ENCODE measurements around the gene PITPNC1. TPM values are rescaled to one million over a fixed set of nuclear protein-coding genes. Genes with fewer than 3 reads are reported as not detected.

The PITPNC1 gene
- total and polyA plus RNA-seq, 2 donors (not counting 3 experiments of a cell fraction or from before 2014, with no cell fraction given): 2.4 to 9.6 TPM

DNA sequence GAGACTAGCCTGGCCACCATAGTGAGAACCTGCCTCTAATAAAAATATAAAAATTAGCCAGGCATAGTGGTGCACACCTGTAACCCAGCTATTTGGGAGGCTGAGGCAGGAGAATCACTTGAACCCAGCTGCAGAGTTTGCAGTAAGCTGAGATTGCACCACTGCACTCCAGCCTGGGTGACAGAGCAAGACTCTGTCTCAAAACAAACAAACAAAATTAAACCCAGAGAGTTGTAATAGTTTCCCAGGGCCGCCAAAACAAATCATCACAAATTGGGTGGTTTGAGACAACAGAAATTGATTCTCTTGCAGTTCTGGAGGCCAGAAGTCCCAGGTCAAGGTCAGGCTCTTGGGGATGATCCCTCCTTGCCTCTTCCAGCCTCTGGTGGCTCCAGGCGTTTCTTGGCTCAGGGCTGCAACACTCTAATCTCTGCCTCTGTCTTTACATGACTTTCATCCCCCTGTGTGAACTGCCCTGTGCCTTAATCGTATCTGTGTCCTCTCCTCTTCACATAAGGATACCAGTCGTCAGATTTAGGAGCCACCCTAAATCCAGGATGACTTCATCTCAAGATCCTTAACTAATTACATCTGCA is 240.3 kb downstream of the PITPNC1 start:
- H3K27me3 ChIP-seq (ENCODE audit: control insufficient read depth in 2 of 2, insufficient read depth in 2 of 2, low read length in 2 of 2): no peaks in the 10 kb centered on the region
- FAIRE-seq (no peak), DNase-seq (ENCODE audit: low read depth, low spot score) (no peak)
- dilution Hi-C loops (cut with MboI; ENCODE audit: extremely low pct_ligation_motif_present, low sequenced_read_pairs): no loop called here
- H3K9me1 ChIP-seq (replicated peaks; ENCODE audit: control insufficient read depth, extremely low read depth, insufficient read depth, low read length): no peaks in the 10 kb centered on the region
- no peak overlapping the region for H3K9ac ChIP-seq (replicated peaks; ENCODE audit: extremely low read depth, insufficient read depth, low read length)
- no peak overlapping the region for H3K4me3 ChIP-seq (replicated peaks in 1 of 3; ENCODE audit: insufficient read depth in 1 of 3, low read depth in 1 of 3, low read length in 3 of 3)
- ChIA-PET CTCF (no interaction called here), POLR2A (no interaction called here)
- TF ChIP-seq POLR2AphosphoS5 (IDR thresholded peaks at IDR 0.05; ENCODE audit: insufficient read depth, low read depth, low read length) (no peak), POLR2A (IDR thresholded peaks at IDR 0.05; ENCODE audit: low read depth, low read length) (no peak), EZH2 (IDR thresholded peaks at IDR 0.05; ENCODE audit: borderline replicate concordance, low read depth, low read length, severe bottlenecking) (no peak), MYC (IDR thresholded peaks at IDR 0.05; ENCODE audit: low read depth, low read length) (no peak), JUN (IDR thresholded peaks at IDR 0.05; ENCODE audit: borderline replicate concordance, insufficient read depth, insufficient read length, low read depth) (no peak), GATA2 (IDR thresholded peaks at IDR 0.05; ENCODE audit: insufficient read depth, insufficient read length, low read depth, low read length) (no peak), FOS (IDR thresholded peaks at IDR 0.05; ENCODE audit: borderline replicate concordance, insufficient read depth, low read length) (no peak)
- TF ChIP-seq, protein P1, sequence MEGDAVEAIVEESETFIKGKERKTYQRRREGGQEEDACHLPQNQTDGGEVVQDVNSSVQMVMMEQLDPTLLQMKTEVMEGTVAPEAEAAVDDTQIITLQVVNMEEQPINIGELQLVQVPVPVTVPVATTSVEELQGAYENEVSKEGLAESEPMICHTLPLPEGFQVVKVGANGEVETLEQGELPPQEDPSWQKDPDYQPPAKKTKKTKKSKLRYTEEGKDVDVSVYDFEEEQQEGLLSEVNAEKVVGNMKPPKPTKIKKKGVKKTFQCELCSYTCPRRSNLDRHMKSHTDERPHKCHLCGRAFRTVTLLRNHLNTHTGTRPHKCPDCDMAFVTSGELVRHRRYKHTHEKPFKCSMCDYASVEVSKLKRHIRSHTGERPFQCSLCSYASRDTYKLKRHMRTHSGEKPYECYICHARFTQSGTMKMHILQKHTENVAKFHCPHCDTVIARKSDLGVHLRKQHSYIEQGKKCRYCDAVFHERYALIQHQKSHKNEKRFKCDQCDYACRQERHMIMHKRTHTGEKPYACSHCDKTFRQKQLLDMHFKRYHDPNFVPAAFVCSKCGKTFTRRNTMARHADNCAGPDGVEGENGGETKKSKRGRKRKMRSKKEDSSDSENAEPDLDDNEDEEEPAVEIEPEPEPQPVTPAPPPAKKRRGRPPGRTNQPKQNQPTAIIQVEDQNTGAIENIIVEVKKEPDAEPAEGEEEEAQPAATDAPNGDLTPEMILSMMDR (IDR thresholded peaks at IDR 0.05; ENCODE audit: extremely low read depth in 1 of 2, insufficient read depth in 1 of 2, low read depth in 1 of 2, low read length in 2 of 2): no peak
- TF ChIP-seq, protein P2, sequence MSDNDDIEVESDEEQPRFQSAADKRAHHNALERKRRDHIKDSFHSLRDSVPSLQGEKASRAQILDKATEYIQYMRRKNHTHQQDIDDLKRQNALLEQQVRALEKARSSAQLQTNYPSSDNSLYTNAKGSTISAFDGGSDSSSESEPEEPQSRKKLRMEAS (IDR thresholded peaks at IDR 0.05; ENCODE audit: insufficient read depth, insufficient read length): no peak
- H3K4me1 ChIP-seq (ENCODE audit: control insufficient read depth, extremely low read depth, insufficient read depth, low read length): no peaks in the 10 kb centered on the region
- BruUV-seq (replicated peaks): no TSS peak
- H4K20me1 ChIP-seq (replicated peaks; ENCODE audit: control insufficient read depth, extremely low read depth, insufficient read depth, low read length): no peaks in the 10 kb centered on the region
- intact Hi-C loops (cut with micrococcal nuclease): no loop called here
- H2AFZ ChIP-seq (ENCODE audit: low read depth, low read length): no peak overlapping the region
- no peaks in the 10 kb centered on the region for H3K9me3 ChIP-seq (replicated peaks; ENCODE audit: control insufficient read depth, insufficient read depth, low read length)
- H3K4me2 ChIP-seq (ENCODE audit: insufficient read depth, low read length): no peak overlapping the region
- no peak overlapping the region for H3K27ac ChIP-seq (ENCODE audit: insufficient read depth, low read depth, low read length)
- H3K36me3 ChIP-seq (ENCODE audit: control insufficient read depth in 2 of 2, extremely low read depth in 1 of 2, insufficient read depth in 2 of 2, low read length in 2 of 2): no peaks in the 10 kb centered on the region
- no peaks in the 10 kb centered on the region for H3K79me2 ChIP-seq (ENCODE audit: control insufficient read depth, insufficient read depth, low read length)

All from endothelial cell of umbilical vein (primary cell).